GM21390 (cell line): ENCODE measurements around the gene GYPC.

Experiments used
- ATAC-seq: cut with Tn5 transposase; IDR thresholded peaks from one replicate; pipeline ENCODE4 v1.9.1; 2021; ENCODE audit not compliant: unreplicated experiment

GYPC gene

DNA sequence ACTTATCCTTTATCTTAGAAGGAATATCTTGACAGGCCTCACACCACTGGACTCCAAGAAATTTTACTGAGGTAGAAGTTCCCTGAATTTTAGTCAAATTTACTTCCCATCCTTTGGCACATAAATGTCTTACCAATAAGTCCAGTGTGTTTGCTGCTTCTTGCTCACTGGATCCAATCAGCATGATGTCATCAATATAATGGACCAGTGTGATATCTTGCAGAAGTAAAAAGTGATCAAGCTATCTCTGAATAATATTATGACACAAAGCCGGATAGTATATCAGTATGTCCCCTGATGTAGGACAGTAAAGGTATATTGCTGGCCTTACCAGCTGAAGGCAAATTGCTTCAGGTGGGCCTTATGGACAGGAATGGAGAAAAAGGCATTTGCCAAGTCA lies 6.9 kb upstream of the GYPC start:
- ATAC-seq = no peak

DNA sequence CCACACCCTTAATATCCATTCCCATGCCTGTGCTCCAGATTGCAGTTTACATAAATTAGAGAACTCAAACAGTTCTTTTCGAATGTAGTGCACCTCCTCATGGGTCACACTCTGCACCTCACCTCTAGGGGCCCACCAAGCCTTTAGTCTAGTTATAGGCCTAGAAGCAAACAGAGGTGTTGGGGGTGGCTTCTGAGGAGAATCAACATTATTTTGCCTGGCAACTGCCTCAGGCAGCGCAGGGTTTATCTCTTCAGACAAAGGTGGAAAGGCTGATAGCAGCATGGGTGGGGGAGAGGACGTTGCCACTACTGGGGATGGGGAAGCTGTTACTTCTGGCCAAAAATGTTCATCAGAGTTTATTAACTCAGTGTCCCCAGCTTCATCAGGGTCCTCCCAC lies 5.0 kb upstream of the GYPC start:
- no peak for ATAC-seq

DNA sequence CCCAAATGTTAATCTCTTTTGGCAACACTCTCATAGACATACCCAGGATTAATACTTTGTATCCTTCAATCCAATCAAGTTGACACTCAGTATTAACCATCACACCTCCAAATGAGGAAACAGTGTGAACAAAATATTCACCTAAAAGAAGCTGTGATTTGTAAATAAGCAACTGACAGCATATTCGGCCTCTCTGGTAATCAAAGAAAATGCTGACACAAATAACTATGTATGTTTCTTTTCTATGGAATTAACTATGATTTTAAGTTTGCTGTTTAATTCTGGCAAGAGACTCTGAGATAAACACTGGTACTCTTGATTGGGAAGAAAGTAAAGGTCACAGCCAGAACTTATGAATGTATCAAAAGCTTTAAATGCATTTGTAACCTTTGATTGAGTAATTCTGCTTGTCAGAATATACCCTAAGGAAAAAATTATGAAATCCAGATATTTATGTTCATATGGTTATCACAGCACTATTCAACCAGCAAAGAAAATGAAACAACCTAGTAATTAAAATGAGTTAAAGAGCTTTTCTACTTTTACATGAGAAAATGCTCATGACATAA lies 3.6 kb upstream of the GYPC start:
- ATAC-seq = no peak

DNA sequence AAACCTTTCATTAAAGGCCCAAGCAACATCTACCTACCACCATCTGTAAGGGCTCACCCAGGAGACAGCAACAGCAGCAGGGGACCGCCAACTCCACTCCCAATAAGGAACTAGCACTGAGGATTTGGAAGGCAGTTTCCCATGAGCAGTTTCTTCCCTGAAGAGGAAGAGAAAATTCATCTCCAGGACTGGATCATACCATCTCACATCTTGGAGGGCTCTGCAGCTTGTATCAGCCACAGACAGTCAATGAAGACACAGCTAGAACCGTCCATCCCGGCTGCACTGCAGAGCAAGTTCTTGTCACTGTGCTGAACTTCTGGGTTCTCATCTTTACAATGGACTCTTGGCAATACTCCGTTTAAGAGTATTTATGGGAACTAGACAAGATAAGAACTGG lies 2.8 kb upstream of the GYPC start:
- ATAC-seq = no peak

DNA sequence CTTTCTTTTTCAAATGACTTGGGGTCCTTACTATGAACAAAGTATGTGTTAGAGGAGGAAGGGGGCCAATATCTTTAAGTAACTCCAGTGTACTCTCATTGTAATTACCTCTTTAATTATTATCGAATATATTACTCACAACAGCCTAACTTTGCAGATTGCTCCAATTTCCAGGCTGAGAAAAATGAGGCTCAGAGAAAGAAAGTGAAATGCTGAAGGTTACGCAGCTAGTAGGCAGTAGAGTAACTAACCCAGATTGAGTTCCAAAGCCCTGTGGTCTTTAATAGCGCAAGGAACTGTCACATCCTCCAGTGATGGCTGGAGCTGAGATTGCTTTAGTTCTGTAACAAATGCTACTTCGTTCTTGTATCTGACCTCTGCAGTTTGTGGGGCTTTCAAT lies 2.2 kb upstream of the GYPC start:
- ATAC-seq = no peak

DNA sequence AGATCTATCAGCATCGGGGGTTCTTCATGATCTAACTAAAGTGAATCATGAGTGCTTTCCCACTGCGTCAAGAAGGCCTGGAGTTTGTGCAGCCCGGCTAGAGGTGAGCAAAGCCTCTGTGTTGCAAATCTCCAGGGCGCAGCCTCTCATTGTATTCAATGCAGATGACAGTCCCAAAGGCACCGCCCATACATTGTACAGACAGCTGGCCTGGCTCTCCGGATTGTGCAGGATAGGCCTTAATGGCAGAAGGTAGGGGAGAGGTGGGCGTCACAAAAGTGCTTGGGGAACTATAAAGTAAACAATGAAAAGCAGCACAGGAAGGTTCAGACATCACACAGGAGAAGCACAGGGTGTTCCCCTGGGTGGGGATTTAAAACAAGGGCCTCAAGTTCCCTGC lies 907 bp upstream of the GYPC start:
- no peak for ATAC-seq

DNA sequence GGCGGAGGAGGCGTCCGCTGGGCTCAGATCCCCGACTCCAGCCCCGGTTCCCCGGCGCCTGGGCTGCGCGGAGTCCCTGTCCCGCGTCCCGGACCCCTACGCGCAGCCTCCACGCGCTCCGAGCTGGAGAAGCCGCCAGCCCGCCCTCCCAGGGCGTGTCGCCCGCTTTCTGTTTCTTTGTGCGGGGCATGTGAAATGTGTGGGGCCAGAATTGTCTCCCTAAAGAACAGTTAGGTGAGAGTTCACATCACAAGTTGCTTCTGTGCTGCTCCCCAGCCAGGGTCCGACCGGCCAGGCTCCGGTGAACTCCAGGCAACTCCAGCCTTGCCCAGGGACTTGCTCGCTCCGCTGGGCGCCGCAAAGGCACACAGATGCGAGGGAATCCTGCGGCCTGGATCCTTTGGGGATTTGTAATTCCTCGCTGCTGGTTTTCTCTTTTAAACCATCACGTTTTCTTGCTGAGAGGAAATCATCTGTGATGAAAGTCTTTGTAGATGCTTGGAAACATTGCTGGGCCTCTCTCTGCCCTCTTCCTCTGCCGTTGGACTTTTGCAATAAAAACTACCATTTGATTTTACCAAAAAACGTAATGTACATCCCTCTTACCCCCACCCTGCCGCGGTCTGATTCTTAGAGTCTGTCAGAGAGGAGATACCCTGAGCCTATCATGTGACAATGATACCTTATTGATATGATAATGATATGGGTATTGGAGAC lies 631 bp downstream of the GYPC start:
- peak; percentile 27 for ATAC-seq

DNA sequence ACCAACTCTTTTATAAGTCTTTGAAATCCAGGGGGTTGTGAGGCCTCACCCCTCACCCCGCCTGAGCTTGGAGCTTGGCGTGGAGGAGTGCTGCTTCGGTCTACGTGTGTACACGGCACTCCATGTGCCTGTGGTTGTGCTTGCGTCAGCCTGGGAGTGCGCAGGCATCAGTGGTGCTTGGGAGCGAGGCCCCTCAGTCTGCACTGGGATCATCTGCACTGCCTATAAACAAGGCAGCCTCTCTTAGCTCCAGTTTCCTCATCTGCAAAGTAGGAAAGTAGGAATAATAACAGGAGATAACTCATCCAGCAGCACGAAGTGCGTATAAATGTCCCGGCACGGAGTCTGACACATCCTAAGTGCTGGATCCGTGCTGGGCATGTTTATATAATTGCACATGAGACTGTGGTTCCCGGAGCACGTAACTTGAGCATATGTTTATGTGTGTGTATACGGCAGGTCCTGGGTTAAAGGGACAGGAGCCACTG lies 1.2 kb downstream of the GYPC start:
- peak; percentile 19 for ATAC-seq

DNA sequence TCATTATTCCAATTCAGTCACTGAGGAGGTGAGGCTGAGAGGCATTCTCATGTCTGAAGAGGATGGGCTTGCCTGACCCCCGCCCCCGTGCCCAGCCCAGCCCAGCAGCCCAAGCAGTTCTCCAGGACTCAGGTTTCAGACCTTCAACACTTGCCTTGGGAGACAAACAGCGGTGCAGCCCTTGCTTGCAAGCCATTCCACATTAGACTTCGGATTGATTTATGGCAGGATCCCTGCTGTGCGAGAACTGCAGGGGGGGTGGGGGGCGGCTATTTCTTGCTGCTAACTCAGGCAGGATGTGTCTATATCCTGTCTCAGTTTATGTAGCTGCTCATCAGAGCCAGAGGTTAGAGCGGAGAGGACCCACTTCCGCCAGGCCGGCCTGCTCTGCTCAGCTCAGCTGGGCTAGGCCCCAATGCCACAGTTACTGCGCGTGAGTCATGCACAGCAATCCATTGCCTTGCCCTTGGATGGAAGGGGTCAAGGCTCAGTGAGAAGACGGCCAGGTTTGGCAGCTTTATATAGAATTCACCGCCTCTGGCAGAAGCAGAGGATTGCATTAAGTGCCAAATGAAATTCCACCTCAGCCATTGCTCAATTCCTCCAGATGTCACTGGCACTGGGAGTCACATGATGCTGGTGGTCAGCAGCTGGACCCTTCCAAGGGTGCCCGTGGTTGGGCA lies 1.8 kb downstream of the GYPC start:
- ATAC-seq = peak; percentile 60

DNA sequence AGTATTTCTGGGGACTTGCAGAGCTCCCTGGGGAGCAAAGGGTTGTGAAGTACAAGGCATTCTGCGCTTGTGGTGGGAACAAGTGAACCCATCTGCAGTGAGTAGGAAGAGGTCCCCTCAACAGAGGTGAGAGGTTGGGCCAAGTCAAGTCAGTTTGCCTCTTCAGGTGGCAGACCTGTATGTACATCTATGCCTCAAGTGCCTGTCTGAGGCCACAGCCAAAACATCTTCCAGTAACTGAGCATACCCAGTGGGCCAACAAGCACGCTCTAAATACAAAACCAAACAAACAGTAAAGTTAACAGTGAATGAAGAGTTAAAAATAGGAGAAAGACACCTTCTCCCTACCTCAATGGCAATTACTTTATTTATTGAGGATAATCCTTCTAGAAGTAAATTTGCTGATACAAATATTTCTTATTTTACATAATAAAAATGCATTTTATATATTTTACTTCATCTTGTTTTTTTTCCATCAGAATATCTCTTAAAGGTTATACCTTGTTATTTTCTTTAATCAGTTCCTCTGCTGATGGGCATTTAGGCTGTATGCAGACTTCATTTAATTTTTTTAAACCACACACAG lies 2.5 kb downstream of the GYPC start:
- ATAC-seq = no peak

DNA sequence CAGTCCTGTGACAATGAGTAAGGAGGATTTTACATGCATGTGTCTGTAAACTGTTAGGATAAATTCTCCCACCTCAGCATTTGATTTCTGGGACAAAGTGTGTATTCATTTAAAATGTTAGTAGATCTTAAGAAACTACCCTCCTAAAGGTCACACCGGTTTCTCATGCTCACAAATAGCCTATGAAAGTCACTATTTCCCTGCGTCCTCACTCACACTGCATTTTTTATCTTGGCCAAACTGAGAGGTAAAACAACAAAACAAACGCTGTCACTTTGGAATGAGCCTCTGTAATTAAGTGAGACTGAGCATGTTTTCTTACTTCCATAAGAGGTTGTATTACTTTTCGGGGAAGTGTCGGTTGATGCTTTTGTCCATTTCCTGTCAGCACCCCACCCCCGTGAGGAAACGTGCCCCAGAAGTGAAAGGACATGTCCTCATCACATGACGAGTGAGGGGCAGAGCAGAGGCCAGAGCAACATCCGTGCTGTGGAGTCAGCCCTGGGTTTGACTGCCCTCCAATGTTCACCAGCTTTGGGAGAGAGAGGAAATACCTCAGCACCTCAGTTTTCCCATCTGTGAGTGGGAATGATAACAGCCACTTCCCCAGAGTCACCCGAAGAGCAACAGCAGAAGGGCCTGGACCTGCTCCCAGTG lies 3.1 kb downstream of the GYPC start:
- ATAC-seq = peak; percentile 40

DNA sequence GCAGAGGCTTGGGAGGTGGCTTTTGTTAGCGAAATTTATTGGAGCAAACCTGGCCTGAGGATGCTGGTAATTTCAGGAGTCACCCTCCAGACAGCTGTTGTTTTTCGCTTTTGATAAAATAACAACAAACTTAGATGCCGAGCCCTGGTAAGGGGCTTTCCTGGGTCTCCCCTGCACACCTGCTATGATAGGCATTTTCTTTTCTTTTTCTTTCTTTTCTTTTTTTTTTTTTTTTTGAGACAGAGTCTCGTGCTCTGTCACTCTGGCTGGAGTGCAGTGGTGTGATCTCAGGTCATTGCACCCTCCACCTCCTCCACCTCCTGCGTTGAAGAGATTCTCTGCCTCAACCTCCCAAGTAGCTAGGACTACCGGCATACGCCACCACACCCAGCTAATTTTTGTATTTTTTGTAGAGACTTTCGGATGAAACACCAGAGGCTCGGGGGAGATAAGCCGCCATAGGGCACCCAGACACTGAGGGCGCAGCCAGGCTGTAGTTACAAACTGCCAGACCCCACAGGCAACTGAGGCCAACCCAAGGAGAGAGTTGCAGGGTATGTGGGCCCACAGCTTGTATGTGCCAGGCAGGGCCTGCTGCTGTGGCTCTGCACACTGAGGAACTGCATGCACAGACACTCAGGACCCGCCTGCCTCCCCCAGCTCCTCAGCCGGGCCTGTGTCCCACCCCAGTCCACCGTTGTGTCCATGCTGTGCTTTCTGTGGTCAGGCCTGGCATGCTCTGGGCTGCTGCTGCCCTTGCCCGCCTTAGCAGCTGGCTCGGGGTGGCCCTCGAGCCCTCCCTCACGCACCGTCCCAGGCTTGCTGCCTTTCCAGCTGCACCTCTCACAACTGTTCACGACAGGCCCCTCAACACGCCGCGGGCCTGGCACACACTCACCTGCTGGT lies 3.9 kb downstream of the GYPC start:
- ATAC-seq = no peak

DNA sequence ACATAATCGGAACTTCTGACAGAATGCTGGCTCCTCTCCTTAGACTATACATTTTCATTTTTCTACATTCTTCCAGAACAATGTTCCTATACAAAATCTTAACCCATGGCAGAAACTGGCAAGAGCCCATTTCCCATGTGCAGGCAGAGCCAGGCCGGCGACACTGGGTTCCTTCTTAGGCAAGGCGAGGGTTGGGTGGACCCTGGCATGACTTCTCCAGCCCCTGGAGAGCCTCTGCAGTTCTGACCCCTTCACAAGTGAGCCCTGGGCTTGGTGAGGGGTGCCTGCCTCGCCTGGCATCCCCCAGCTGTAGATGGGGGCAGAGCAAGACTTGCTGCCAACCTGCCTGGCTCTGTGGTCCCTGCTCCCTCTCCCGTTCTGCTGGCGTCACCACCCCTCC lies 5.0 kb downstream of the GYPC start:
- ATAC-seq = no peak

DNA sequence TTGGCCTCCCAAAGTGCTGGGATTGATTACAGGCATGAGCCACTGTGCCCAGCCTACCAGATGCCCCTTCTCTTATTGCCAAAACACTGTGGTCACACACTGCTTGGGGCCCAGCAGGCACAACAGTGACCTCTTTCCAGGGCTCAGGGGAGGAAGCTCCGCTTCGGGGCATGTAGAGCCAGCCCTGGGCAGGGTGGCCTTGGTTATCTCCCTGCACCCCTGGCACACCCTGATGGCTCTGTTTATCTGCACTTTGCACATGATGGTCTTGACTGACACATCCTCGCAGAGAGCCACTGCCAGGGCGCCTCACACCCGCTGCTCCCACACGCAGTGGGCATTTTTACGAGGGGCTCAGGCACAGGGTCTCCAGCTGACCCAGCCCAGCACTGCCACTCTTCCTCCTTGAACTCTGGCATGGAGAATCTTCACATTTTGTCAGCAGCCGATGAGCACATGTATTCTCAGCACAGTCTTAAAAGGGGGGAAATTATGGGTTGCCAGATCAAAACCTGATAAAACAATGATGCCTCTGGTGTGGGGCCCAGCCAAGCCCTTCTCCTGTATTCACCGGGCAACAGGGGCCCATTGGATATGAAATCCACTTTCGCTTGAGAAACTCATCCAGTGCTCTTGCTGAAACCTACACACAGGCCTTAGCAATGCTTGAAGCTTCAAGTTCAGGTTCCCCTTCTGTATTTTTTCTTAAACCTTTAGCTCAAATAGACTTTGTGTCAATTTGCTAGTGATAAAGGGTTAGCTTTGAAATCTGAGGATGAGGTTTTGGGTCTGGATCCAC lies 5.9 kb downstream of the GYPC start:
- ATAC-seq = no peak

DNA sequence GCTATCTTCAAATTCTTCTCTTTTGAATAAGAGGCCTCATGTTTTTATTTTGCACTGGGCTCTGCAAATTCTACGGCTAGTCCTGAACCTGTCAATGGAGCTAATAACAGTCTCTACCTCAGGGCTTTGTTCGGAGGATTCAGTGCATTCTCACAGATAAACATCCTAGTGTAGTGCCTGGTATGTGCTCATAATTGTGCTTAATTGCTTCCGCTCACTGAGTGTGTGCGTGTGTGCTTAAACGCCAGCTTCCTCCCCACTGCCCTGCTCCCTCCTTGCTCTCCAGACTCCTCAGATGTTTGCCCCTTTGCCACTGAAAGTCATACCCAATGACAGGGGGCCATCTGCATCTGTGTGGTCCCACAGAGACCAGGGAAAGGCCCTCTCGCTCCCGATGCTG lies 6.7 kb downstream of the GYPC start:
- ATAC-seq = no peak

DNA sequence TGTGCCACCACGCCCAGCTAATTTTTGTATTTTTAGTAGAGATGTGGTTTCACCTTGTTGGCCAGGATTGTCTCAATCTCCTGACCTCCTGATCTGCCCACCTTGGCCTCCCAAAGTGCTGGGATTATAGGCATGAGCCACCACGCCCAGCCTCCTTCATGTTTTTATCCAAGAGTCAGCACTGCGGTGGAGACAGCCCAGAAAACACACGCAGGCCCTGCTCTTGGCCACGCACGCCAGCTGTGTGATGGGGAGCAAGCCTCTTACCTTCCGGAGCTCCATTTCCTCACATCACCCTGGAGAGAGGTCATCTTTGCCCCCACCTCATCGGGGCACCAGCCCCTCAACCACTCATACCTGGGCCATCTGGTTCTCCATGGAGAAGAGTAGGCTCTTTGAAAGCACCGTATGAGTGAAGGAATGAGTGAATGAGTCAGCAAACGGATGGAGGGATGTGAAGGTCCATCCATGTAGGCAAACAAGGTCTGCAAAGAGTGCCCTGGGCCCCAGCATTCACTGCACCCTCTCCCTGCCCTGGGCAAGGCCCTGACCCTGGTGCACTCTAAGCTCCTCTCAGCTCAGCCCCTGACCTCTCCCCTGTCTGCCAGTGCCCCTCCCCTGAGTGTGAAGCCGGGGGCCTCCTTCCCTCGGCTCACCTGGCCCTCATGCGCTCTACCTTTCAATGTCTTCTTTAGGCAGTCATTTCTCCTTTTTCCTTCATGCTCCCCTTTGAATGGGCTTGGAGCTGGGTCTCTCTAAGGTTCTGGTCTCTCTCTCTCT lies 7.4 kb downstream of the GYPC start:
- ATAC-seq = no peak

DNA sequence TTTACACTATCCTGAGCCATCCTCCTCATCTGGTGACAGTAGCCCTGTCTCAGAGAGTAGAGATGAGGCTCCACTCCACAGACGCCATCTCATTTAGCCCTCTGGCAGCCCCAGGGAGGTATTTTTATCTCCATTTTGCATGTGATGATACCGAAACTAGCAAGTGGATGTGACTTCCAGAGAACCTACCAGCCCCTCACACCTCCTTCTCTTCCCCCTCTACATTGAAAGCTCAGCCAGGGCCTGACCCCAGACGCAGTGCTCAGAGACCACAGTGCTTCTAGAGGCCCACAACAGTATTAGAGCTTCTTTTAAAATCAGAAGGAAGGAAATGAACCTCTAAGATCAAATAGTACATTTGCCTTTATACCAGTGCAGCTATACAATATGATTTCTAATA lies 8.3 kb downstream of the GYPC start:
- ATAC-seq = peak; percentile 74

DNA sequence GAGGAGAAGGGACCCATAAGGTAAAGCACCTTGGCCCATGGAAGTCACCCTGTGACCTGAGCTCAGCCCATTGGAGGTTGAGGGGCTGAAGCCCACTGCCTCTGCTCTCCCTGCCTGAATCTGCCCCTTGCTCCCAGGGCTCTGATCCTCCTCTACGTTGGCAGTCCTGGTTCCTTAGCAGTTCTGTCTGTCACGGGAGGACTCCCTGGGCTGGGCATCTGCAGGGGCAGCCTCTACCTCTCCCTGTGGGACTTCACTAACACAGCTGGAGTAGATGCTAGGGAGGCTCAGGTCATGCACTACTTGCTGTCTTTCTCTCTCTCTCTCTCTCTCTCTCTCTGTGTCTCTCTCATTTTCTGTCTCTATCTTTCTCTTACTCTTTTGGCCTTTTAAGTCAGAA lies 8.7 kb downstream of the GYPC start:
- ATAC-seq = peak; percentile 36

DNA sequence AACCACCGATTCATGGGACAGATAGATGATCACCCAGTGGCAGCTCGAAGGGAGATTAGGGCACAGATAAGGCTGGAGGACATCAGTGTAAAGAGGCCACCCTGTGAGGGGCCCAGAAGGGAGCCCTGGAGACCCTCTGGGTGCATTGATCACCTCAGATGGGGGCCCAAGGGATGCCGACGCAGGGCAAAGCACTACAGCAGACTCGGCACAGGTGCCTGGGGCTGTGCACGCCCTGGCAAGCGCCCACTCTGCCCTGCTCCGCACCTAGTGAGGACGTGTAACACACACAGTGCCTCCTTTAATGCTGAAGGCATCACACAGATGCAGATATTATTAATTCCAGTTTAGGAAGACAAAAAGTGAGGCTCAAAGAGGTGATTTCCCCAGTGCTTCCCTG lies 9.5 kb downstream of the GYPC start:
- no peak for ATAC-seq
